Stimulated activated CD8-positive, alpha-beta memory T cell treated with anti-CD3 and anti-CD28 coated beads, Interleukin-7, amount 100 ng/mL, for 4 hours (primary cell): ENCODE data around the gene GALE.
"Not testable (repeated sequence)": the region's sequence is repeated elsewhere in the genome, so short reads cannot be mapped to it uniquely, and the experiment has no call there.

Experiments
- DNase-seq, 2 donors: peaks; one replicate each; pipeline ENCODE4 v3.0.0-alpha.2; 2020; ENCODE audit warnings: low read depth in 2 of 2

Gene GALE

GRCh38 chr1:23792151-23792945 is 8.2 kb downstream of the GALE start:
- DNase-seq: no peak

DNA sequence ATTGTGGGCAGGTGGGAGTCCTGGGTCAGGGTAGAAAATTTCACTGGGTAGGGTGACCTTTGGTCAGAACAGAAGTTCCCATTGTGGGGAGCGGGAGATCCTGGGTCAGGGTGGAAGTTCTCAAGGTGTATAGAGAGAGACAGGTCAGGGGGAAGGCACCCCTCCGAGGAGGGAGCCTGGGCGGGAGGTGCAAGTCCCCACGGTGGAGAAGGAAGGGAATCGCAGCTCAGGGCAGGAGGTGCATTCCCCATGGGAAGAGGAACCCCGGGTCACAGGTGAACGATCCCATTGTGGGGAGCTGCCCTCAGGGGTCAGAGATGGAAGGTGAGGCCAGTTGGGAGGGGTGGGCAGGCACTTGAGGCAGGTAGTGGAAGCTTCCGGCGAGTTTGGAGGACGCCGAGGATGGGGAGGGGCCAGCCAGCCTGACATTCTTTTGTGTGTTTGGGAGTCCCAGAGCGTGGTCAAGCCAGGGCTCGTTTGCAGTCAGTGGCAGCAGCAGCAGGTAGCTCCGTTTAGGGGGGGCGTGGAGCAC is 9.0 kb downstream of the GALE start:
- DNase-seq: no peak

DNA sequence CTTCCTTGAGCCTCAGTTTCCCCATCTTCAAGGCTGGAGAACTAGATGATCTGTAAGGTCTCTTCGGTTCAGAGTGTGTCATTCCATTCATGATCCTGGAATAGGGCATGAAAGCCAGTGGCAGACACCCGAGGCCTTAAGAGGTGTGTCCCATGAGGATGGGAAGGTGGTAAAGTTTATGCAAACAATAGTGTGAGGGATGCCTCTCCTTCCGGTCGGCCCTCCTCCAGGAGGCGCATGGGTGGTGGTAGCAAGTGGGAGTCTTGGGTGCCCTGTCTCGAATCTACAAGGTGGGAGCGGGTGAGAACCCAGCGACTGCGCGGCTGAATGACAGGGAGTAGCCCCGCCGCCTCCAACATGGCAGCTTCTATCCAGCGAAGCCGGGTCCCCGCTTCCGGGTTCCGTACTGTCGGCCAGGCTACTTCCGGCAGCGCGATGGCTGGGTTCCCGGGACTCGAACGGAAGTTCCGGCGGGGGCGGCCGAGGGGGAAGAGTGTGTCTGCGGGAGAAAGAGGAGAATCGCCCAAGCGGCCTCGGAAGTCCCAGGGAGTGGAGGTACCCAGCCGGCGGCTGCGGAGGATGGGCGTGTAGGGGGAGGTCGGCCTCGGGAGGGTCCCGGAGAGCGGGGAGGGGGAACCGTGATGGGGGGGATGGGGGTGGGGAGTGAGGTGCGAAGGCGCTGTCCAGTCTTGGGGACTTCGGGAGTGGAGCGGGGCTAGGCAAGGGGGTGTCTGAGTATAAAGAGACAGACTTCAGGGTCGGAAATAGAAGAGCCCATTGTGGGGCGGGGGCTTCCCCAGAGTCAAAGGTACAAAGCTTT is 9.6 kb downstream of the GALE start, which contains the start of gene LYPLA2:
Gene LYPLA2, plus strand, starts transcription at position 450 of the 820 bp plus-strand sequence. CDS start 1,538 bp downstream, outside the sequence.
- peak; percentile 74 to 78 for DNase-seq

DNA sequence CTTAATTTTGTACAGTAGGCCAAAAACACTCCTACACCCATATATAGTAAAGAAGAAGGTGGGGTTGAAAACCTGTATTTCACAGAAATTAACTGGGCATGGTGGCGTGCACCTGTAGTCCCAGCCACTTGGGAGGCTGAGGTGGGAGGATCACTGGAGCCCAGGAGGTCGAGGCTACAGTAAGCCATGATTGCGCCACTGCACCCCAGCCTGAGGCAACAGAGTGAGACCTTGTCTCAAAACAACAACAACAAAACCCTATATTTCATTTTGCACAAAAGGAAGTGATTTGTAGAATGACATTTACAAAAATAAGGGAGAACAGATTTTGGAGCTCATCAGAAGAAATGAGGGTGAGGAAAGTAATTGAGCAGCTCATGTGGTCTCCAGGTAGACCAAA is 11.9 kb downstream of the GALE start:
- no peak for DNase-seq

DNA sequence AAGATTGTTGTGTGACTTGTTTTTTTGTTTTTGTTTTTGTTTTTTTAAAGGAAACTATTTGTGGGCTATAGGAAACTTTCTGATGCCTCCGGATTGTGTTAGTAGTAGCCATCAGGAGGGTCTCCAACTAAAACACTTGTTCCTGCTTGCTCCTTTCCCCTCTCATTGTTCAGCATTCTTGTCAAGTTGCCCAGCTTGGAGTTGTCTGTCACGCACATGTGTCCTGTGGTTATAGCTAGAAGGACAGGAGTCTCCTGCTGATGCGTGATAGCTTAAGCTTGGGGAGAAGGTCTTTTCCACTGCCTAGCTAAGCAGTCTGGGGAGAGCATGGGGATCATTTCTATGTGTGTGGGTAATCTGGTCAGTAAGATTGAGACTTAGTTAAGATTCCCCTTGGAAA is 12.9 kb downstream of the GALE start:
- DNase-seq: no peak

- DNase-seq: no peak
These were observed 15.7 kb downstream of the GALE start for GRCh38 chr1:23784846-23785245.

DNA sequence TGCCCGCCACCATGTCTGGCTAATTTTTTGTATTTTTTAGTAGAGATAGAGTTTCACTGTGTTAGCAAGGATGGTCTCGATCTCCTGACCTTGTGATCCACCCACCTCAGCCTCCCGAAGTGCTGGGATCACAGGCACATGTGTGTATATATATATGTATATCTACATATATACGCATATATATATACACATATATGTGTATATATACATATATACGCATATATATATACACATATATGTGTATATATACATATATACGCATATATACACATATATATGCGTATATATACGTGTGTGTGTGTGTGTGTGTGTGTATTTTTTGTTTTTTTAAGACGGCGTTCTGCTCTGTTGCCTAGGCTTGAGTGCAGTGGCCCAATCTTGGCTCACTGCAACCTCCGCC is 17.4 kb downstream of the GALE start:
- DNase-seq: not testable (repeated sequence)

DNA sequence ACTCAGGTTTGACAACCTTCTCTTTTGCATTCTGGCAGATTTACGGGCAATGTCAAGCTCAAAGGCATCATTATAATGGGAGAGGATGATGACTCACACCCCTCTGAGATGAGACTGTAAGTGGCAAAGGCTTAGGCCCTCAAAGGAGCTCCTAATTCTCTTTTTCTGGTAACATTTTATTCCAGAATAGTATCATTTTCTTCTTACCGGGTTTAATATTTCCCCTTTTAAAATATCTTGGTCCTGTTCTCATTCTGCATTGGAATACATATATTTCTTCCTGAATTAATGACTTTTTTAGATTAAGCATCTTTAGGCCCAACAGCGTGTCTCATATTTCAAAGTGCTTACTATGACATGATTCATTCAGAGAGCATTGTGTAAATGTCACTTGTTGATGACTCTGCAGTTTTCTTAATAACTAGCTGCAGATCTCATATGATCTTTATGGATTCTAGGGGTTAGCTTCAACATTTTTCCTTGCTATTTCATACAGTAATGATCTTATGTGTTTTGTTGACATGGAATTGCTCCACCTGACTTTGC is 20.7 kb downstream of the GALE start:
- DNase-seq: no peak

DNA sequence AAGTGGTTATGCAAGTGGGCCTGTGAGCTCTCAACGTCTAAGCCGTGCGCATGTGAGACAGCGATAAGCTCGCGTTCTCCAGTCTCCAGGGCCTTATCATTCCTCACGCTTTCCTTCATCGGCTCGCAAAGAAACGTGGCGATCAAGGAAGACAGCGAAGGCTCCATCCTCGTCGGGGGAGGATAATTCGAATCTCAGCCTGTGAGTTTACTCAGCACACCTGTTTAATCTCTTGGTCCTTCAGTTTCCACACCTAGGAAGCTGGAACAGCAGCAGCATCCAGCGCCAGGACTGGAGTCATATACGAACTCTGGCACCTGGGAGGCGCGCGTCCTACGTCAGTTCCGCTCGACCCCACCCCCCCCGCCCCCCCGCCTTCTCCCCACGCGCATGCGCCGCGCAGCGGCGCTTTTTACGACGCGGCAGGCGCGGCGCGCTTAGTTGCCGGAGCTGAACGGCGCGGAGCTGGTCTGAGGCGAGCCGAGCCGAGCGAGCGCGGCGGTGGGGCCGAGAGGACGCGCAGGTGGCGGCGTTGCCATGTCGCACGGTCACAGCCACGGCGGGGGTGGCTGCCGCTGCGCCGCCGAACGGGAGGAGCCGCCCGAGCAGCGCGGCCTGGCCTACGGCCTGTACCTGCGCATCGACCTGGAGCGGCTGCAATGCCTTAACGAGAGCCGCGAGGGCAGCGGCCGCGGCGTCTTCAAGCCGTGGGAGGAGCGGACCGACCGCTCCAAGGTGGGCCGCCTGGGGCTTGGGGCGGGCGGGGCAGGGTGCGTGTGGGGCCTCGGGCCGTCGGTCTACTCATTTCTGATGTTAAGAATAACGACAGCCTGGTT is 22.4 kb downstream of the GALE start, which contains the start of gene PITHD1:
Gene PITHD1, plus strand, starts transcription at position 440 of the 836 bp plus-strand sequence. Its CDS starts 98 bp downstream, at position 538.
- DNase-seq: peak; percentile 59 to 72

DNA sequence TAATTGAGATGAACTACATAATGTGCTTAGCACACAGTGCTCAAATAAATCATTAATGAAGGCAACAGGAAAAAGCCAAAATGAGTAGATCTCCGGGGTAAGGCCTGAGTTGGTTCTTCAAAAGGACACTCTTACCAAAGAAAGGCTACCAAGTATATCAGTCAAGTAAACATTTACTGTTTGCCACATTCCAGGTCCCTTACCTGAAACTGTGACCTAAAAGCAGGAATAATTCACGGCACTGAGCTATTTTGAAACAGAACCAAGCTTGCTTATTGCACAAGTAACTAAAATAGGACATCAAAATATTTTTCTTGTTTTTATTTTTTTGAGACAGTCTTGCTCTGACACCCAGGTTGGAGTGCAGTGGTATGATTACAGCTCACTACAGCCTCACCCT is 24.3 kb downstream of the GALE start:
- DNase-seq: no peak

GRCh38 chr1:23774174-23774880 is 26.2 kb downstream of the GALE start:
- DNase-seq: no peak

DNA sequence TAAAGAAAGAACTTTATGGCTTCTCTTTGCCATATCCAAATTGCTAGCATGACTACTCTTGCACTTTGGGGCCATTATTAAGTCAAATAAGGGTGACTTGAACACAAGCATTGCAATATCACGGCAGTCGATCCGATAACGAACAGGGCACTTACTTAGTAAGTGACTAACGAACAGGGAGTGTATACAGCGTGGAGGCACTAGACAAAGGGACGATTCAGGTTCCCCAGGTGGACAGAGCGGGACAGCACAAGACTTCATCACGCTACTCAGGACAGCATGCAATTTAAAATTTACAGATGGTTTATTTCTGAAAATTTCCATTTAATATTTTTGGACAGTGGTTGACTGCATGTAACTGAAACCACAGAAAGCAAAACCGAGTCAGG is 27.7 kb downstream of the GALE start:
- no peak for DNase-seq

DNA sequence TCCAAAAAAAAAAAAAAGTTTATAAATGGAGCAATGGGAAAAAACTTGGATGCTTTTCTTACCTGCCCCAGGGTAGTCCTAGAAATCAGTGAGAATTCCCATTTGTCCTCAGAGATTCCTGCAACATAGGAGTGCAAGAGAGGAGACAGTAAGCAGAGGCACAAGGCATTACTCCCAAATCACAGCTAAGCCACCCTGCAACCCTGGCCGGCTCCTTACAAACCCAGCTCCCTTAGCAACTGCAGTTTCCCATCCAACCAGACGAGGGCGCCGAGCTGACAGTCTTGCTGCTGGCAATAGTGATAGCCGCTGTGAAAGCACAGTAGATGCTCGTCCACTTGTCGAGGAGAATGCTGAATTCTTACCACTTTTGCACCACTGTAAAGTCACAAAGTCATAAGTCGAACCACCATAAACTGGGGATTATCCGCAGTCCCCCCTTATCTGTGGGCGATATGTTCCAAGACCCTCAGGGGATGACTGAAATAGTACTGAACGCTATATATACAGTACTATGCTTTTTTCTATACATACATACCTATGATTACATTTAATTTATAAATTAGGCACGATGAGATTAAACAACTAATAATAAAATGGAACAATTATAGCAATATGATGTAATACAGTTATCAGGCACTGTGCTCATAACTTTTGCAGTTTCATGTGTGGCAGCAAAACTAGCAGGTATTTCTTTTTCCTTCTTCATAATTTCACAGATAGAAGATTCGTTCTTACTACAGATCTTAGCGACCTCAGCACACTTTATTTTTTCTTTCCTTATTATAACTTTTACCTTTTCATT is 28.3 kb downstream of the GALE start:
- peak; percentile 72 to 77 for DNase-seq

DNA sequence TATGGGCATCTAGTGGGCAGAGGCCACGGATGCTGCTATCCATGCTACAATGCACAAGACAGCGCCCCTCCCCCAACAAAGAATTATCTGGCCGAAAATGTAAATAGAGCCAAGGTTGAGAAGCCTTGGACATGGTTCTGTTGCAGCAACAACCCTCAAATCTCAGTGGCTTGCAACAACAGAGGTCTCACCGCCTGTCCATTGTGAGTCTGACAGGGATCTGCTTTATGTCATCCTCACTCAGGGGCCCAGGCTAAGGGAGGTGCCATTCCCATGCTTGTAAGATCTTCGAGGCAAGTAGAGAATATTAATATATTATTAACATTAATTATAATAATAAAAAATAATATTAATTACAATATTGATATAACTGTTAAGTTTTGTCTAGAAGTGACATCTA is 31.8 kb downstream of the GALE start:
- no peak for DNase-seq

GRCh38 chr1:23763041-23763577 is 37.4 kb downstream of the GALE start:
- no peak for DNase-seq

GRCh38 chr1:23759277-23759676 is 41.3 kb downstream of the GALE start:
- DNase-seq: no peak

- DNase-seq: no peak
These were observed 42.7 kb downstream of the GALE start for GRCh38 chr1:23757812-23758211.

DNA sequence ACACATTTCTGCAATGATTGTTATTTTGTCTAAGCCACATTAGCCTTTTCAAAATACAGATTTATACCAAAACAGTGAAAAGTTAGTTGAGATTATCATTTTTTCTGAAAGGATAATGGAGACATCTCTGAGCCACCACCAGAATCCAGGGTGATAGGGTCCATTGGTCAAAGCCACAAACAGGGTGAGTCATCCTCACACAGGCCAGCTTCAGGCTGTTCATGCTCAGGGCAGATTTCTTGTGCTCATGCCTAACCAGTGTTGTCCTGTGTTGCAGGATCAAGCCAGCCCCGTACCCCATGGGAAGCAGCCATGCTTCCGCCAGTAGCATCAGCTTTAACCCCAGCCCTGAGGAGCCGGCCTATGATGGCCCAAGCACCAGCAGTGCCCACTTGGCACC is 43.9 kb downstream of the GALE start:
- no peak for DNase-seq

DNA sequence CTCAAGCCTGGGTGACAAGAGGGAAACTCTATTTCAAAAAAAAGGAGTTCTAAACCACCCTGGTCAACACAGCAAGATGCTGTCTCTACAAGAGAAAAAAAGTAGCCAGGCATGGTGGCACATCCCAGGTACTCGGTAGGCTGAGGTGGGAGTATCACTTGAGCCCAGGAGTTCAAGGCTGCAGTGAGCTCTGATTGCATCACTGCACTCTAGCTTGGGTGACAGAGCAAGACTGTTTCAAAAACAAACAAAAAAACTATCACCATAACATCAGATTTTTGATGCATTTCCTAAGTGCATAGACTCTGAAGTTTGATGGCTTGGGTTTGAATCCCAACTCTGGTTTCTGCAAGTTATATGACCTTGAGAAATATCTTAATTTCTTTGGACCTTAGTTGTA is 47.6 kb downstream of the GALE start:
- DNase-seq: no peak

GRCh38 chr1:23751815-23752200 is 48.7 kb downstream of the GALE start:
- no peak for DNase-seq
